ENCODE data around the gene ALDH2.
"Not testable (repeated sequence)": the region's sequence is repeated elsewhere in the genome, so short reads cannot be mapped to it uniquely, and the experiment has no call there.

ALDH2 gene

DNA sequence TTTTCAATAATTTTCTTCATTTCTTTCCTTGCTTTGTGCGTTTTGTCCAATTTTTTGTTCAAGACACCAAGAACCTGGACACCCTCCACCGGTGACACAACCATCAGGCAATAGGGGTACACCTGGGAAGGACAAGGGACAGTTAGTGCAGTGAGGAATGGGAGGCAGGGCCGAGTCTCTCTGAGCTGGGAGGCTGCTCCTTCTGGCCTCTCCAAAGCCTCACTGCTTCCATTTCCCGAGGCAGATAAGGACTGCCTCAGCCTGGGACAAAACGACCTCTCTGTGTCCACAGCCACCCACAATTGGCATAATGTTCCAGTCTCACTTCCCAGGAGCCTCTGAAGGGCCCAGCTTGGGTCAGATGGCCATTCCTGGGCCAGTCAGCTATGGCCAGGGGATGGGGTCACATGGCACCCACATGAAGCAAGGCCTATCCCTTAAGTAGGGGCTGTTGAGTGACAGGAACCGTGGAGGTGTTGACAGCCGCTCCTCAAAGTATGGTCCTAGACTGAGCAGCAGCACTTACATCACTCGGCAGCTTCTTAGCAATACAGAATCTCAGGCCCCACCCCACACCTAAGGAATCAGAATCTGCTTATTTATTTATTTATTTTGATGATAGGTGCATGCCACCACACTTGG is 61.7 kb downstream of the ALDH2 start:
- no peak for DNase-seq

DNA sequence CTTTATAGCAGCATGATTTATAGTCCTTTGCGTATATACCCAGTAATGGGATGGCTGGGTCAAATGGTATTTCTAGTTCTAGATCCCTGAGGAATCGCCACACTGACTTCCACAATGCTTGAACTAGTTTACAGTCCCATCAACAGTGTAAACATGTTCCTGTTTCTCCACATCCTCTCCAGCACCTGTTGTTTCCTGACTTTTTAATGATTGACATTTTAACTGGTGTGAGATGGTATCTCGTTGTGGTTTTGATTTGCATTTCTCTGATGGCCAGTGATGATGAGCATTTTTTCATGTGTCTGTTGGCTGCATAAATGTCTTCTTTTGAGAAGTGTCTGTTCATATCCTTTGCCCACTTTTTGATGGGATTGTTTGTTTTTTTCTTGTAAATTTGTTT is 62.9 kb downstream of the ALDH2 start:
- DNase-seq, result not testable (repeated sequence)

DNA sequence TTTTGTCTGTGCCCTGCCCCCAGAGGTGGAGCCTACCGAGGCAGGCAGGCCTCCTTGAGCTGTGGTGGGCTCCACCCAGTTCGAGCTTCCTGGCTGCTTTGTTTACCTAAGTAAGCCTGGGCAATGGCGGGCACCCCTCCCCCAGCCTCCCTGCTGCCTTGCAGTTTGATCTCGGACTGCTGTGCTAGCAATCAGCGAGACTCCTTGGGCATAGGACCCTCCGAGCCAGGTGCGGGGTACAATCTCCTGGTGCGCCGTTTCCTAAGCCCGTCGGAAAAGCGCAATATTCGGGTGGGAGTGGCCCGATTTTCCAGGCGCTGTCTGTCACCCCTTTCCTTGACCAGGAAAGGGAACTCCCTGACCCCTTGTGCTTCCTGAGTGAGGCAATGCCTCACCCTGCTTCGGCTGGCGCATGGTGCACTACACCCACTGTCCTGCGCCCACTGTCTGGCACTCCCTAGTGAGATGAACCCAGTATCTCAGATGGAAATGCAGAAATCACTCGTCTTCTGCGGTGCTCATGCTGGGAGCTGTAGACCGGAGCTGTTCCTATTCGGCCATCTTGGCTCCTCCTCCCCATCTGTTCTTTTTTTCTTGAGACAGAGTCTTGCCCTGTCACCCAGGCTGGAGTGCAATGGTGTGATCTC is 68.1 kb downstream of the ALDH2 start:
- DNase-seq, result peak; percentile 22

DNA sequence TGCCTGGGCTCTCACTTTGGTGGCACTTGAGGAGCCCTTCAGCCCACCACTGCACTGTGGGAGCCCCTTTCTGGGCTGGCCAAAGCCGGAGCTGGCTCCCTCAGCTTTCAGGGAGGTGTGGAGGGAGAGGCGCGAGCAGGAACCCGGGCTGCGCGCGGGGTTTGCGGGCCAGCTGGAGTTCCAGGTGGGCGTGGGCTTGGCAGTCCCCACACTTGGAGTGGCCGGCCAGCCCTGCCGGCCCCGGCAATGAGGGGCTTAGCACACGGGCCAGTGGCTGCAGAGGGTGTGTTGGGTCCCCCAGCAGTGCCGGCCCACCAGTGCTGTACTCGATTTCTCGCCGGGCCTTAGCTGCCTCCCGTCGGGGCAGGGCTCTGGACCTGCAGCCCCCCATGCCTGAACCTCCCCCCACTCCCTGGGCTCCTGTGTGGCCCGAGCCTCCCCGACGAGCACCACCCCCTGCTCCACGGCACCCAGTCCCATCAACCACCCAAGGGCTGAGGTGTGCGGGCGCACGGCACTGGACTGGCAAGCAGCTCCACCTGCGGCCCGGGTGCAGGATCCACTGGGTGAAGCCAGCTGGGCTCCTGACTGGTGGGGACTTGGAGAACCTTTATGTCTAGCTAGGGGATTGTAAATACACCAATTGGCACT is 68.9 kb downstream of the ALDH2 start:
- DNase-seq, result not testable (repeated sequence)

DNA sequence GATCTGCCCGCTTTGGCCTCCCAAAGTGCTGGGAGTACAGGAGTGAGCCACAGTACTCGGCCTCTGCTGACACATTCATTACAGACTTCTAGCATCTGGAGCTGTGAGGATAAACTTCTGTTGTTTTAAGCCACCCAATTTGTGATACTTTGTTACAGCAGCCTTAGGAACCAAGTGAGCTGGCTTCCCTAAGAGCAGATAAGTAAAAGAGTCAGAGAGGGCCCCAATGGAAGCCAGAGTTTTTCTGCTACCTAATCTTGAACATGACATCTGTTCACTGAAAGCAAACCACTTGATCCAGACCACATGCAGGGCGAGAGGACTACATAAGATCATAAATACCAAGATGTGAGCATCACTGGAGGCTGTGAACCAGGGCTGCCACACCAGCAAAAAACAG is 71.6 kb downstream of the ALDH2 start:
- no peak for DNase-seq

DNA sequence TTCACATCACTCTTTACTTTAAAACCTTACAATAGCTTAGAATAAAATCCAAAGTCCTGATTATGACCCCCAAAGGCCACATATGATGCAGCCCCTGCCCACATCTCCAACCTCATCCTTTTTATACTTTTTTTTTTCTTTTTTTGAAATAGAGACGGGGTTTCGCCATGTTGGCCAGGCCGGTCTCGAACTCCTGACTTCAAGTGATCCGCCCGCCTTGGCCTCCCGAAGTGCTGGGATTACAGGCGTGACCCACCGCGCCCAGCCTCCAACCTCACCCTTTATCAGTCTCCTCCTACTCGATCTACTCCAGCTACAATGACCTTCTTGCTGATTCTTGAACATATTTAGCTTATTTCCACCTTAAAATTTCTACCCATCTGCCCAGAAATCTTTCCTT is 74.1 kb downstream of the ALDH2 start:
- no peak for DNase-seq

DNA sequence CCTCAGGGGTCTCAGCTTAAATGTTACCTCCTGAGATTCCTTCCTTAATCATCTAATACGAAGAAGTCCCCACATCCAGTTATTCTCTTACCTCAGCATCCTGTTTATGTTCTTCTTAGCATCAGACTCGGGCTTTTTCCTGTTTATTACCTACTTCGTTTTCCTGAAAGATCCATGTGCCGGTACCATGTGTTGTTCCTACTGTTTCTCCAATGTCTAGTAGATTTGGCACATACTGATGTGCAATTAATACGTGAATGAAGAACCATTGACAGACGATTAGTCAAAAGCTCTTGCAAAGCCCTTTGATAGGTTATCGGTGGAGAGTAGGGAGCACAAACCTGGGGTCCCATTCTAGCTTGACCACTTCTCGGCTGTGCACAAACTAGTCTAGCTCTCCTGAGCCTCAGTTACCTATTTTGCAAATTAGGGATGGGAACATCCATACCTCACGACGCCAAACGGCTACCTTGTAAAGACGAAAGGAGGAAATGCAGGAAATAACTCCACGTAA is 74.6 kb downstream of the ALDH2 start:
- no peak for DNase-seq

DNA sequence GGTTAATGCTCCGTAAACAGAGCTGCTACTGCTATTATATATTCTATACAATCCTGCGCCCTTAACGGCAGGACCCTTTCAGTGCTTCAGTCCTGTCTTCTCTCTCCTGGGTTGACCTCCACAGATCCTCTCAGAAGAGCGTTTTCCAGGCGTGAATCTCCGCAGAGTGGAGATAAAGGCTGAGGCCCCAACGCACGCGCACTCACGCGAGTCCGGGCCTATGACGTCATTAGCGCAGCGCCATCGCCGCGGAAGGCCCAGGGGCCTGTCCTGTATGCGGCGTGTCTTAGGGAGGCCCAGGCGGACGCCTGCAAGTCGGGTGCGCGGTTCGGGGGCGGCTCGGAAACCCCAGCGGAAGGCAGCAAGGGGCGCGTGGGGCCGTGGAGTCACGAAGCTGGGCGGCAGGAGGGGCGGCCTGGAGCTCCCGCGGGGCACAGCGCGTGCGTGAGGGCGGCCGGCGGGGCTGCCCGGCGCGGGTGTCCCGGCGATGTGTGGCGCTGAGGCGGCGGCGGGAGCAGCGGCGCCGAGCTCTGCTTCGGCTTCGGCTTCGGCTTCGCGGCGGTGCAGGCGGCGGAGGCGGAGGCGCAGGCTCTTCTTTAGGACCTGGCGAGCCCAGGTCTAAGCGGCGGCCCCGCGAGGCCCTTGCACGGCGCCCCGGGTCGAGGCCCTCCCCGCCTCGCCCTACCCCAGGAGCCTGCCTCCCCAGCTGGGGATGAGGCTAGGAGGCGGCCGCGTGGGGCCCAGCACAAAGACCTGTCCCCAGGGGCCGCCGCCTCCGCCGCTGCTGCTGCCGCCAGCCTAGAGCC is 75.2 kb downstream of the ALDH2 start, which contains the start of gene MAPKAPK5:
TSS of gene MAPKAPK5 (plus strand) at position 479 of the 806 bp plus-strand sequence. CDS start 506 bp downstream, outside the sequence.
- DNase-seq, result peak; percentile 97

DNA sequence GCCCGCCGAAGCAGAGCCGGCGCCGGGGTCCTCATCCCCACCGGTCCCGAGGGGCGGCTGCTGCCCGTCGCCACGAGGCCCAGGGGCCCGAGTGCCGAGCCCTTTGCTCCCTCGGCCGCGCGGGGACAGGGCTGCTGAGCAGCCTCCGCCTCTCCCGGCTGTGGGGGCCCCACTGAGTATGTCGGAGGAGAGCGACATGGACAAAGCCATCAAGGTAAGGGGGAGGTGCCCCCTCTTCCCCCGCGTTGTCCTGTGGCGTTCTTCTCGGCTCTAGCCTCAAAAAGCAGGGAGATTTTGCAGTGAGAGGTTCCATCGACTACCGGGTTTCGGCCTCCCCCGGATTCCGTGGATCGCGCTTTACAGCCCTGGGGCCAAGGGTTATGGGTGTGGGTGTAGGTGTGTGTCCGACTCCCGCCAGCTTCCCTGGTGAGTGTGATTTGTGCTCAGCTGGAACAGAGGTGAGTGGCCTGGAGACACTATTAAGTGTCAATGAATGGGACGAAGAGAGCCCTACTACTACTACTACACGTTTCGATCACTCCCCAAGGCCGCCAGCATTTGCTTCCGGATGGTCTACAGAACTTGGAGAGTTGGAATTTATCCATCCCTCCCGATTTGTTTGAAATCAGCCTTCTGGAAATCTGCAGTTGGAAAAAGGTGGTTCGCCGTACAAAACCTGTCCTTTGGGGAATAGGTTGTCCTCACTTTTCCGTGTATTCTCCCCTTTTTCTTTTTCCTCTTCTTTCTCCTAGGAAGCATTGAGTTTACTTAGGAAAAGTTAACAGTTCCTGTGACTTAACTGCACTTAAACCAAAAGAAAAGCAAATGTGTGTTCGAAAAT is 76.0 kb downstream of the ALDH2 start:
- no peak for DNase-seq

DNA sequence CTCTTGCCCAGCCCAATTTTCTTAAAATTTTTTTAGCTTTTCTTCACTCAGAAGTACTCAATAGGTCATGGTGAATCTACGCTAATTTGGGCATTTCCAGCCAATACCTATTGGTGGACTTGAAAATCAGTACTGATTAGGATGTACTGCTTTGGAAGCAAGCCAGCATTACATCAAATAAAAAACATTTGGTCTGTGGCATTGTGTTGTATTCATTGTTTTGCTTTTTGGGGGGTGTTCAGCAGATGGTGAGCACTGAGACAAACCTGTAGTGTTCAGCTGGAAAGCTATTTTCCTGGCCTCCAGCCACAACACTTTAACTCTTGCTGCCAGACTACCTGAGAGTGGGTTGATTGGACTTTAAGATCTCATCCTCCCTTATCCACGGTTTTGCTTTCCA is 79.3 kb downstream of the ALDH2 start:
- no peak for DNase-seq

DNA sequence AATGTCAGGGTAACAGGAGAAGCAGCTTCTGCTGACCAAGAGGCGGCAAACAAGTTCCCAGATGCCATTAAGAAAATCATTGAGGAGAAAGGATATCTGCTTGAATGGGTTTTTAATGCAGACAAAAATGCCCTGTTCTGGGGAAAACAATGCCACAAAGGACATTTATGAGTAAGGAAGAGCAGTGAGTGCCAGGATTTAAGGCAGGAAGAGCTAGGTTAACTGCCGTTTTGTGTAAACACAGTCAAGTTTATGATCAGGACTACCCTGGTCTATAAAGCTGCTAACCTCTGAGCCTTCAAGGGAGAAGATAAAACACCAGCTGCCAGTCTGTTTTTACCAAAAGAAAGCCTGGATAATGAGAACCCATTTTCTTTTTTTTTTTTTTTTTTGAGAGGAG is 83.8 kb downstream of the ALDH2 start:
- DNase-seq, result no peak

DNA sequence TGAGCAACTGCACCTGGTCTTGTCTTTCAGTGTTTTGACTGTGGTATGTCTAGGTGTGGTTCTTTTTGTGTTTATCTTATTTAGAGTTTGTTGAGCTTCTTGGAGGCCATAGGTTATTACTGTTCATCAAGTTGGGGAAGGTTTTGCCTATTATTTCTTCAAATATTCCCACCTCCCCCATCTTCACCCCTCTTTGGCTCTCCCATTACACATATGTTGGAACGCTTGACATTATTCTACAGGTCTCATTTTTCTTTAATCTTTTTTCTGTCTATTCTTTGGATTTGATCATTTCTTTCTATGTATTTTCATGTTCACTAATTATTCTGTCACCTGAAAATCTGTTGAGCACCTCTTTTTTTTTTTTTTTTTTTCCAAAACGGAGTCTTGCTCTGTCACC is 91.5 kb downstream of the ALDH2 start:
- DNase-seq, result no peak

DNA sequence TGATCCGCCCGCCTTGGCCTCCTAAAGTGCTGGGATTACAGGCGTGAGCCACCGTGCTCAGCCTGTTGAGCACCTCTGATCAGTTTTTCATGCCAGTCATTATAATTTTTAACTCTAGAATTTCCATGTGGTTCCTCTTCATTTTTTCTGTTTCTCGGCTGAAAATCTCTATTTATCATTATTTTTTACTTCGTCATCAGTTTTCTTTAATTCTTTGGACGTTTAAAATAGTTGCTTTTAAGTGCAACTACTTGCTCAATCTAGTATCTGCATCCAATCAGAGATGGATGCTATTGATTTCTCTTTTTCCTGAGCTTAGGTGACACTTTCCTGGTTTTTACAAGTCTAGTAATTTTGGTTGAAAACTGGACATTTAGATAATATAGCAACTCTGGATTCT is 92.0 kb downstream of the ALDH2 start:
- DNase-seq, result no peak

DNA sequence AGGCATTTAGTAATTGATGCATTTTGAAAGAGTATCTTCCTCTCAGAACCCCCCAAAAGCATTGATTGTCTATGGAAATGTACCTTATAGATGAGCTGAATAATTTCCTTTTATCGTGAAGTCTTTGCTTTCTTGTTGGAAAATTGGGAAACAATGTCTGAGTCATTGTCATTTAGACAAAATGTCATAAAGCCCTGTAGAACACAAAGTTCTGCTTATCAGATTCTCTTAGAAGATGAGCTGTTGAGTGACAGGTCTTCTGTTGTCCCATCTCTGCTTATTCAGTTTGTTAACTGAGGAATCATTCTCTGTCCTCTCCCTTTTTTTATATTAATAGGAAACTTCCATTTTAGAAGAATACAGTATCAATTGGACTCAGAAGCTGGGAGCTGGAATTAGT is 98.2 kb downstream of the ALDH2 start:
- DNase-seq, result no peak
